T follicular helper cell (primary cell): Measurements from ENCODE around the gene ATP4B.

Source experiments
- DNase-seq: peaks from one replicate; pipeline ENCODE4 v3.0.0-alpha.2; 2020; ENCODE audit warnings: low read depth

ATP4B gene

GRCh38 chr13:113607889-113608635, 49.9 kb downstream of the ATP4B start:
- no peak for DNase-seq

DNA sequence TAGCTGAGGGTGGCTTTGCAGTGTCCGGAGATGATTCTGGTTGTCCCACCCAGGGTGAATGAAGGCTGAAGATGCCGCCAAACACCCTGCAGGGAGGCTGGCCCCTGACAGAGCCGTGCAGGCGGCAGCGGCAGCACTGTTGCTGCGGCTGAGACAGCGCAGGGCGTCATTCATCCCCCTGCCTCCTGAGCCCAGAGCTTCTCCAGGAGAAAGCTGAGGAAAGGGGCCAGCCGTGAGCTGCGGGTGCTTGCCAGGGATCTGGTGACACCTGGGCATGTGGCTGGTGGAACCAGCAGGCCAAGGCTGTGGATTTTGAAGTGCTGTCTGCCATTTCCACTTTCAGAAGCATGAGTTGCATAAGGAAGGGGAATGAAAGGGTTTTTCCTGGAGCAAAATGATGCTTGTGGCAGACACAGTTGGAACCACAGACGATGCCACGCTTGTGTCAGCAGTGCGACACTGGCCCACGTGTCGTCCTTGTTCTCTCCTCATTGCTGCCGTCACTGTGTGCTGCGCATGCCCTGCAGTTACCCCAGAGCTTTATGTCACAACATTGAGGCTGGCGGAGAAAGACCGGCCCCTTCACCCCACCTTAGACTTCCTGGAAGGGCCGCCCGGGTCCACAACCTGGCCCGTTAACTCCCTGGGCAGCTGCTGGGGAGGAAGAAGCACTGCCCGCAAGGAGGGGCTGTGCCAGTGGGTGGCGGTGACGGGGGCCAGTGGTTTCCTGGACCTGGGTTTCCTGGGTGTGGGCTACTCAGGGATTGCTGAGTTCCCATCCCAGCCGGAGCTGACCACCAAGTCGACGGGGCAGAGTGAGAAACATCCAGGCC, 50.7 kb downstream of the ATP4B start:
- no peak for DNase-seq

DNA sequence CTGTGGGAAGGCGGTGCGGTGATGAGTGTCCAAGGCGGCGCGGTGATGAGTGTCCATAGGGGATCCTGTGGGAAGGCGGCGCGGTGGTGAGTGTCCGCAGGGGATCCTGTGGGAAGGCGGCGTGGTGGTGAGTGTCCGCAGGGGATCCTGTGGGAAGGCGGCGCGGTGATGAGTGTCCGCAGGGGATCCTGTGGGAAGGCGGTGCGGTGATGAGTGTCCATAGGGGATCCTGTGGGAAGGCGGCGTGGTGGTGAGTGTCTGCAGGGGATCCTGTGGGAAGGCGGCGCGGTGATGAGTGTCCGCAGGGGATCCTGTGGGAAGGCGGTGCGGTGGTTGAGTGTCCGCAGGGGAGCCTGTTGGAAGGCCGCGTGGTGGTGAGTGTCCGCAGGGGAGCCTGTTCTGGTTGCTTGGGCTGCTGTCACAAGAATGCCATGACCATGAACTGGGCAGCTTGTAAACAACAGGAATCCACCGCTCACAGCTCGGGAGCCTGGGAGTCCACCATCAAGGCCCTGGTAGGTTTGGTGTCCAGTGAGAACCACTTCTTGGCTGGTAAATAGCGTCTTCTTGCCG, 52.0 kb downstream of the ATP4B start:
- no peak for DNase-seq

DNA sequence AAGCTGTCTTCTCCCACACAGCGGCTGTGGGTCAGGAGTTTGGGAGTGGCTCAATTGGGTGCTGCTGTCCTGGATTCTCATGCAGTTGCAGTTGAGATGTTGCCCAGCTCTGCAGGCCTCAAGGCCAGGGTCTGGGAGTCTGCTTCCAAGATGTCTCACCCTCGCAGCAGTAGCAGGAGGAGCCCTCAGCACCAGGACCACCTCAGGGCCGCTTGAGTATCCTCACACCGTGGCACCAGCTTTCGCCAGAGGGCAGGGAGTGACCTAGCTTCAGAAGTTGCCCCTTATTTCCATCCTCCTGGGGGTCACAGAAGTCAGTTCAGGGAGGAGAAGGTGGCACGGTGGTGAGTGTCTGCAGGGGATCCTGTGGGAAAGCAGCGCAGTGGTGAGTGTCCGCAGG, 52.5 kb downstream of the ATP4B start:
- no peak for DNase-seq

GRCh38 chr13:113604186-113604585, 53.8 kb downstream of the ATP4B start:
- no peak for DNase-seq

DNA sequence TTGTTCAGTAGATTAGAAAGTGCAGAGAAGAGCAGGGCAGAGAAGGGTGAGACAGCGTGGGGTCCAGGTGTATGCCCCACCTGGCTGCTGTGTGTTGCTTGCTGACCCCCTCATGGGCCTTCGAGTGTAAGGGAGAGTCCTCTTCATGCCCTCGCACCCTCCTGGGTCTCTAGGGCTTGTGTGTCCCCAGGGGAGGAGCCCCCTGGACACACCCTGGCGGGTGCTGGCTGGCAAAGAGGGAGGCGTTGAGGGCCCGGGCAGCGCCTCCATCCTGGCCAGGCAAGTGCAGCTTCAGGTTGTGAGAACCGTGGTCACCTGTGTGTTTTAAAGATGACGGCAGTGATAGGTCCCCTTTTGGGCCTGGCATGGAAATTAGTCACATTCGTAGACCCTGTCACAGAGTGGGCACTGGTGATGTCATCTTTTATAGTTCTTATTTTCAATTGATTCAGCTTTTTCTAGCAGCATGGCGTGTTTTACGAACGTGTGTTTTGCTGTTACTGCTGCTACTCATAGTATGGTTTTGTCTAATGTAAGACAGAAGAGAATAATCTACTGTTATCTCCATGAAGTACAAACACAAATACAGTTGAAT, 54.8 kb downstream of the ATP4B start:
- DNase-seq: no peak

DNA sequence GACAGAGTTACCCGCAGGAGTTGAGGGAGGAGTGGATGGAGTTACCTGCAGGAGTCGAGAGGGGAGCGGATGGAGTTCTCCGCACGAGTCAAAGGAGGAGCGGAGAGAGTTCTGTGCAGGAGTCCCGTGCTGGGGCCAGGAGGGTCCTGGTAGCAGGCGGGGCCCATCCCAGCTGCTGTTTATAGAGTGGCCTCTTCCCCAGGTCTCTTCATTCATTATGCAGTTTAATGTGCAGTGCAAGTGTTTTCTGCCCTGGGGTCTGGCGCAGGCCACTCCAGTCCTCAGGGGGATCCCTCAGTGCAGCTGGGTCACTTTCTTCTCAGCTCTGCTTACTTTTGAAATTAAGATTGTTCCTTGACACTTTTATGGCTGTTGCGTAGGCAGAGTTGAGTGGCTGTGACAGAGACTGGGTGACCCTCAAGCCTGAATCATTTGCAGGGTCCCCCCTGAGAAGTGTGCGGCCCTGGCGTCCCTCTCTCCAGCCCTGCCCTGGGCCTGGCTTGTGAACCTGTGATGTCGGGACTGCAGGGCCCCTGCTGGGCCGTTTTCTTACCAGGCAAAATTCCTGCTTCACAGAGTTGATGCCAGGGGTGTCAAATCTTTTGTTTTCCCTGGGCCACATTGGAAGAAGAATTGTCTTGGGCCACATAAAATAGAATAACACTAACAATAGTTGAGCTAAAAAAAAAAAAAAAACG, 55.6 kb downstream of the ATP4B start:
- DNase-seq: no peak

GRCh38 chr13:113601166-113602070, 56.6 kb downstream of the ATP4B start:
- no peak for DNase-seq

GRCh38 chr13:113599391-113599790, 58.6 kb downstream of the ATP4B start:
- no peak for DNase-seq
